NCI-H187 treated with DMSO at 0.1 percent for 48 hours (cell line): Measurements from ENCODE around the gene ZNF385B.

Source experiments
- DNase-seq: peaks from one replicate; lab custom pipeline; 2025; lab: John Stamatoyannopoulos, UW

ZNF385B gene

DNA sequence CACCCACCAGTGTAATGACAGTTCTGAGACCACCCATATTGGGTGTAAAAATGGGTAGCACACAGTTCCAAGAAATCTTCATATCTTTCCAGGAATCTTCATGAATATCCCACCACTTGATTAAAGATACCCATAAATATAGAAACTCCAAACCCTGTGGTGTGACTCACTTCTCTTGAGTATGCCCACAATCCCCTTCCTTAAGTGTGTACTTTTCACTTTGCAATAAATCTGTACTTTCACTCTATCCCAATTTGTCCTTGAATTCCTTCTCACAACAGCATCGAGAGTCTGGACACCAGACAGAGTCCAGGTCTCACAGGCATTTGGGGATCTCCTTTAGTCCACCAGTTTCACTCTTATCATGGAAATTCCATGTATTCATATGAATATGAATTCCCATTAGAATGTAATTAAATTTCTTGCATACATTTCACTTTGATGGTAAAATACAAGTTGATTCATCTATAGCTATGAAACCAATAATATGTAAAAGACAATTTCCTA is 309.8 kb downstream of the ZNF385B start:
- no peak for DNase-seq

DNA sequence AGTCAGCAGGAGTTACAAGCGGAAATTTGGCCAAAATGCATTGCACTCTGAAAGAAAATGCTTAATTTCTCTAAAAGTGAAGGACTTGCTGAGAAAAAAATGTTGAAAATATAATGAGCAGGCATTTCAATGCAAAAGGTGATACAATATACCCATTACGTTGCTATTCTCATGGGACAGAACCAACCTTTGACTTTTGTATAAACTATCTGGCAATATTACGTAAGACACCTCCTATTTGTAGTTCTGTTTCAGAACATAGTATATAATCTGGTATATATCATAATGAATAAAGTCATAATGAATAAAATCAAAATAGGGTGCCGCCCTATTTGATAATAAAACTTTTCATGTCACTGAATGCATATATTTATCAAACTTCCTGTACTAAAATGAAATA is 310.6 kb downstream of the ZNF385B start:
- no peak for DNase-seq

DNA sequence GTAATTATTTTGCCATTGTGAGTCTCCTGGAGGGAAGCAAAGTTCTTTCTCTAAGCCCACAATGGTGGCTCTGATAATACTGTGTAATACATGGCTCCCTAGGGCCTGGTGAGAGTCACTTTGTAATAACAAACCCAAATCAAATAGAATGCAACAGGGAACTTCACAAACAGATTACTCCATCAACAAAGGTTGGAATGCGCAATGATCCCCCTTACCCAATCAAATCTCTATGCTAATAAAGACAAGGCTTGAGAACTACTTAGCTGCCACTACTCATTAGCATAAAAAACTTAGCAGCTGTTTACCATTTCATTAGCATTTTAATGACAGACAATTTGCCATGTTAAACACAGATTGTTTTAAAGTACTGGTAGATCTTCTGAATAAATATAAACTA is 311.2 kb downstream of the ZNF385B start:
- no peak for DNase-seq

DNA sequence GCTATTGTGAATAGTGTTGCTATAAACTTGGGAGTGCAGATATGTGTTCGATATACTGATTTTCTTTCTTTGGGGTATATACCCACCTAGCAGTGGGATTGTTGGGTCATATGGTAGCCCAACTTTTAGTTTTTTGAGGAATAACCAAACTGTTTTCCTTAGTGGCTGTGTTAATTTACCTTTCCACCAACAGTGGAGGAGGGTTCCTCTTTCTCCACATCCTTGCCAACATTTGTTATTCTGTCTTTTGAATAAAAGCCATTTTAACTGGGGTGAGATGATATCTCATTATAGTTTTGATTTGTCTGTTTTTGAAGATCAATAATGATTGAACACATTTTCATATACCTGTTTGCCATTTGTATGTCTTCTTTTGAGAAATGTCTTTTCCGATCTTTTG is 314.8 kb downstream of the ZNF385B start:
- no peak for DNase-seq

DNA sequence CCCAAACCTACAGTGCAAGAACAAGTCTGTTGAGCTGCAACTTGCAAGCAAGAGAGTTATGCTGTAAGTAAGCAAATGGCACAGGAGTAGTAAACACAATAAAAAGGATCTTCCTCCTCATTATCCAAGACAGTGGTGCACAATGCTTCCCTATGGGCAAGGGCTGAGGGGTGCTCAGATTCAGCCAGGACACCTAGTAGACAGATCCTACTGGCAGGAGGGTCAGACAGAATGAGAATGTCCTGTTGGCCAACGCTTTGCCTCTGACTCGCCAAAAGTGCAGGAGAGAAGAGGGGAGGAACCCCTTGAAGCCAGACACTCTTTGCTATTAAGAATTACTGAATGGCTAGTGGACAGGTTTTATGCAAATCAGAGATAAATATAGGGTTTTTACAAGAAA is 316.4 kb downstream of the ZNF385B start:
- no peak for DNase-seq

DNA sequence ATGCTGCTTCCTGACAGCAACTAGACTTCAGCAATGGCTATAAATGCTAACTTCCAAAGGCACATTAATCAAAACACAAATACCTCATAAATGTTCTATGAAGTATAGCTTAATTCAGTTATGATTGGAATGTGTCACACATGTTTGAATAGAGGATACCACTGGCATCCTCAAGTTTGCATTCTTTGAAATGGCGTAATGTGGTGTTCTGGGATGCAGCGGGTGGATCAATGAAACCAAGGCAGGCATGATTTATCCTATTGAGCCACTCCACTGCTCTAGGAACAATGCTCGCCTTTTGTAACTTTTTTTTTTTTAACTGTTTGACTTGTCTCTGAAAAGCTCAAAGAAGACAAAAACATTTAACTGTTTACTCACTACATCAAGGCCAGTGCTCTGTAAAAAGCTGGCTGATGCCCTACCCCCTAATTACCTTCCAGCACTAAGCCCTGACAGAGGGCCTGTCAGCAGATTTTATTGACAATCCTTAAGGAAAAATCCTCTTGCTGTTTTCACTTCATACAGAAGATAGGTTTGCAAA is 318.0 kb downstream of the ZNF385B start:
- no peak for DNase-seq

- DNase-seq, result no peak
Measured at GRCh38 chr2:179541586-179541985, 319.8 kb downstream of the ZNF385B start.

DNA sequence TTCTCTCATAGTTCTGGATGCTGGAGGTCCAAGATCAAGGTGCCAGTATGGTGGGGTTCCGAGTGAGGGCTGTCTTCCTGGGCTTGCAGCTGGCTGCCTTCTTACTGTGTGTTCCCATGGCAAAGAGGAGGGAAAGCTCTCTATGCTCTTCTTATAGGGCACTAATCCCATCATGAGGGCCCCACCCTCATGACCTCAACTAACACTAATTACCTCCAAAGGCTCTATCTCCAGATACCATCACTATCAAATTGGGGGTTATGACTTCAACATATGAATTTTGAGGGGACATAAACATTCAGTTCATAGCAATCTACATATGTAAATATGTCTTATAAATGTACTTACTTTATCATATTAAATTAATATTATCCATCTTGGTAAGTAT is 322.3 kb downstream of the ZNF385B start:
- no peak for DNase-seq

GRCh38 chr2:179538406-179539123 is 322.8 kb downstream of the ZNF385B start:
- no peak for DNase-seq

DNA sequence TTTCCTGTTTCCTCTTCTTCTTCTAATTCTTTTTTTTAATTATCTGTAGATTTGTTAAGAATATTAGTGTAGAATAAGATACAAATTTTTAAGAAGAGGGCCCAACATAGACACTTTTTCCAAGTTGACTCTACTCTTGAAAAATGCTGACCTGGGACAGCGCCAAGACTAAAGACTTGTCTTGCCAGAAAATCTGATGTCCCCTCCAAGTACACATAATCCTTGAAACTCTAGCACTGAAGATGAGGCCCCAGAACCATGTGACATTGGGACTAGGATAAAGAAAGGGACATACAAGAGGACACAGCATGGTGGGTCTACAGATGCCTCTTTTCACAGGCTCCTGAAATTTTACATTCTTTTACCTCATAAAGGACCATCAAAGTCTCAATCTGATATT is 325.2 kb downstream of the ZNF385B start:
- no peak for DNase-seq

DNA sequence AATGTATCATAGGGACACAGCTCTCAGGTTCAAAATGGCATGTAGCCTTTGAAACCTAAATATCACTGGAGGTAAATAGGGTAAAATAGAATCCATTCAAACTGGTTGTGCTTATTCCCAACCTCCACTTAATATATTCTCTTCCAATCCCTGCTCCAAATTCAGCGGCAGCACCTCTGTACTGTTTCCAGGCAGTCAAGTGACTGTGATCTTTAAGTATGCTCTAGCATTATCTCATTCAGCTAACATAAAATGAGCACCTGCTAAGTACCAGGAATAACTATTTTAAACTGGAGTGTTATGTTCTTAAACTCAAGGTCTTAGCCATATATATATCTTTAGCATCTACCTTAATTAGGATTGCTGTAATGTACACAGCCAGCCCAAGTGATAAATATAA is 327.5 kb downstream of the ZNF385B start:
- no peak for DNase-seq

- DNase-seq, result no peak
Measured at GRCh38 chr2:179532863-179533278, 328.5 kb downstream of the ZNF385B start.

- no peak for DNase-seq
Measured at GRCh38 chr2:179528576-179529069, 332.8 kb downstream of the ZNF385B start.

DNA sequence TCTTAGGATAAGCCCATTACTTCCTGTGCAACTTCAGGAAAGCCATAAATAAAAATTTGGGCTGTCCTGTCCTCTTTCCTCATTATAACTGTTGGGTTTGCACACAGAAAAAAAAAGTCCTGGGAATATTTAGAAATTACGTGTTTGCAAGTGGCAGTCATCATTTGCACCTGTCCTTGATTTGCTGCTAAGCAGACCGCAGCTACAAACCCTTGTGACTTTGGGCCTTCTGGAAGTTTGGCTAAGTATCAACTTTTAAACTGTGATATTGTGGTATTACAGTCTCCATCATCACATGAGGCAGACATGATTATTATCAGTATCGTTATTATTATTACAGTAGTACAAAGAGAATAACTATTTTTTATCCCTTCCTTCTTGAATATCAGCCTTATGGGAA is 336.1 kb downstream of the ZNF385B start:
- DNase-seq, result no peak

DNA sequence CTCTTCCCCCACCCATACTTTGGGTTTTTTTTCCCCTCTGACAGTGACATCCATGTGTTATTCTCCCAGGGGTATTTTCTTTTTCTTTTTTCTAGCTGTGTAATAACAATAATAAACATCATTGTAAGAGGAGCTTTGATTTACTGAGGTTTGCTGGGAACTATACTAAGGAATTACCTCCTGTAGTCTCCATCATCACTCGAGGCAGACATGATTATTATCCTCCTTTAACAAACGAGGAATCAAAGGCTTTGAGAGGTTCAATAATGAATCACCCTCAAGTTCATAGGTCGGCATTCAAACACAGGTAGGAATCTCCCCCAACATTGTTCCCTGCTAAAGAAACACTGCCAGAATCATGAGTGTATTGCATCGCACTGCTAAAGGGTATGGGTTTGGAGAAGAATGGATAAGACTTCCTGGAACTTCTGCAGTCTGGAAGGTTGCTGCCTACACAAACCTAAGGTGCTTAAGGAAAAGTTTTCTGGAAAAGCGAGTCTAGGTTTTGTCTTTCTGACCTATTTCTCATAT is 336.5 kb downstream of the ZNF385B start:
- DNase-seq, result no peak

GRCh38 chr2:179521944-179522343 is 339.5 kb downstream of the ZNF385B start:
- DNase-seq, result no peak

- DNase-seq, result no peak
Measured at GRCh38 chr2:179518830-179519229, 342.6 kb downstream of the ZNF385B start.

DNA sequence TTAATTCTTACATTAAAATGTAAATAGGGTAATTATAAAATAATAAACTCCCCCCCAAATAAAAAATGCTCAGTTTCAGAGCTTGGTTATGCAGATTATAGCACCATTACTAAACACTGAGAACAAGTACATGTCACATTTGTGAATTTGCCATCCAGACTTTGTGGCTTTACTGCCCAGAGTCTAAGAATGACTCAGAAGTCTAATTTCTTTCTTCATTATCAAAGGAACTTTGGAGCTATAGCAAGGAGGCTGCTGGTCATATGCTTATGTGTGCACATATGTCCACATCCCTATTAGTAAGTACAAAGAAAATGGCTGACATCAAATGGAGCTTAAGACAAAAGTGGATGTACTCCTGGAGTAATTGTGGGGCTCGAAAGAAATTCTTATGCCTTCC is 348.2 kb downstream of the ZNF385B start:
- no peak for DNase-seq

GRCh38 chr2:179512281-179513035 is 349.0 kb downstream of the ZNF385B start:
- no peak for DNase-seq

DNA sequence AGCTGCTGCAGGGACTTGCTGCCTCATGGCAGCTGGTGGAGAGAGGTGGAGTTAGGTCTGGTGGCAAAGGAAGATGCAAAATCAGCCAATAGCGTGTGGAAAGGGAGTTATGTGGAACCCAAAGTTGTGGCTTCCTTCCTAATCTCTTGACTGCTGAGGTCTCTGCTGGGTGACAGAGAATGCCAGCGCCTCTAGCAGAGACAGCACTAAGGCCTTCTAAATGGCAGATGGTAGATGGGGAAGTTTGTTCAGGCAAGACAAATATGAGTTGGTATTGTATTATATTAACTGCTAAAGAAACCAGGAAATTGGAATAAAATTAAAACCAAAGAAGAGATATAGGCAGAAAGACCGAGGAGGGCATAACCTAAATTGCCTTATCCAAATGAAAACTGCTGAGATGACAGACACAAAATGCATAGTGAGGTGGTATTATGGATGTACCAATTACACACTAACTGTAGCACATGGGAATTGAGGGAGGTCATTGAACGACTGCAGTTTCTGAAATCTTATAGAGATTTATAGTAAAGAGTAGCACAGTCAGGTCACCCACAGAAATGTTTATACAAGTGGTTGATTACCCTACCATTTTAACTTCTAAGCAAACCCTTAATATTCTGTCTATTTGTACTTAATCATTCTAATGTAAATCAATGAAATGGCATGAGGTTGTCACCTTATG is 350.2 kb downstream of the ZNF385B start:
- DNase-seq, result no peak

- DNase-seq, result no peak
Measured at GRCh38 chr2:179495315-179495714, 366.1 kb downstream of the ZNF385B start.

- no peak for DNase-seq
Measured at GRCh38 chr2:179488563-179488962, 372.8 kb downstream of the ZNF385B start.
